HG02678 (cell line): ENCODE data around the gene SEPTIN11.
A peak's percentile ranks its signal among the peaks of the same experiment; 100 is the strongest.

ENCODE experiments used
- ATAC-seq: cut with Tn5 transposase; IDR thresholded peaks from one replicate; pipeline ENCODE4 v1.9.1; 2021; ENCODE audit warnings: mild to moderate bottlenecking, moderate library complexity; ENCODE audit not compliant: unreplicated experiment

Gene SEPTIN11

GRCh38 chr4:76949276-76950051, at the start of gene SEPTIN11:
SEPTIN11 (plus strand) TSS chr4:76949752; CDS start chr4:76949904, 152 bp downstream.
- ATAC-seq = peak; percentile 63

GRCh38 chr4:76902233-76902890, 47.2 kb upstream of the SEPTIN11 start:
- no peak for ATAC-seq

GRCh38 chr4:76904646-76905190, 44.8 kb upstream of the SEPTIN11 start:
- ATAC-seq = no peak

GRCh38 chr4:76905521-76905920, 44.0 kb upstream of the SEPTIN11 start:
- ATAC-seq = no peak

GRCh38 chr4:76909711-76910110, 39.8 kb upstream of the SEPTIN11 start:
- no peak for ATAC-seq

GRCh38 chr4:76920715-76921114, 28.8 kb upstream of the SEPTIN11 start:
- ATAC-seq = no peak

GRCh38 chr4:76923619-76924357, 25.8 kb upstream of the SEPTIN11 start:
- no peak for ATAC-seq

- no peak for ATAC-seq
Observed at GRCh38 chr4:76926841-76927240, 22.7 kb upstream of the SEPTIN11 start.

GRCh38 chr4:76930685-76931084, 18.9 kb upstream of the SEPTIN11 start:
- ATAC-seq = no peak

GRCh38 chr4:76931087-76931486, 18.5 kb upstream of the SEPTIN11 start:
- no peak for ATAC-seq

- ATAC-seq = no peak
Observed at GRCh38 chr4:76931576-76932276, 17.8 kb upstream of the SEPTIN11 start.

- ATAC-seq = no peak
Observed at GRCh38 chr4:76939184-76939583, 10.4 kb upstream of the SEPTIN11 start.

- no peak for ATAC-seq
Observed at GRCh38 chr4:76943129-76943620, 6.4 kb upstream of the SEPTIN11 start.

- ATAC-seq = no peak
Observed at GRCh38 chr4:76943790-76944189, 5.8 kb upstream of the SEPTIN11 start.

GRCh38 chr4:76947369-76947768, 2.2 kb upstream of the SEPTIN11 start:
- no peak for ATAC-seq

- peak; percentile 54 for ATAC-seq
Observed at GRCh38 chr4:76948443-76949275, 893 bp upstream of the SEPTIN11 start.

- peak; percentile 29 for ATAC-seq
Observed at GRCh38 chr4:76950052-76950955, 752 bp downstream of the SEPTIN11 start.

- ATAC-seq = no peak
Observed at GRCh38 chr4:76950956-76951671, 1.6 kb downstream of the SEPTIN11 start.
